HepG2 (cell line): ENCODE data around the gene RBCK1. TPM values are rescaled to one million over a fixed set of nuclear protein-coding genes. Genes with fewer than 3 reads are reported as not detected.
A peak's percentile ranks its signal among the peaks of the same experiment; 100 is the strongest.

Experiments
- ARID4A ChIP-seq: sonication (generic); formaldehyde crosslinking; IDR thresholded peaks from 2 replicates; pipeline ENCODE4 v1.5.0; 2020; ENCODE audit warnings: mild to moderate bottlenecking, missing genetic modification reagents, borderline replicate concordance
- DNMT3B ChIP-seq: conservative IDR thresholded peaks from 2 replicates; pipeline ENCODE4 v1.6.1; 2016; ENCODE audit warnings: missing biosample characterization, control low read depth
- ELF3 ChIP-seq: IDR thresholded peaks from 2 replicates; pipeline ENCODE4 v1.6.1; 2016; ENCODE audit warnings: missing genetic modification reagents, missing compliant biosample characterization
- FOXK2 ChIP-seq: fragments of 450-650 bp; IDR thresholded peaks from 2 replicates; pipeline ENCODE4 v1.6.1; 2016
- GATAD2A ChIP-seq: IDR thresholded peaks from 2 replicates; pipeline ENCODE4 v1.6.1; 2016
- RFXANK ChIP-seq: IDR thresholded peaks from 2 replicates; pipeline ENCODE4 v1.6.1; 2016
- TEF ChIP-seq: sonication (generic); formaldehyde crosslinking; IDR thresholded peaks from 2 replicates; pipeline ENCODE4 v1.5.0; 2020; ENCODE audit warnings: missing genetic modification reagents
- ZMAT5 ChIP-seq: sonication (generic); formaldehyde crosslinking; IDR thresholded peaks from 2 replicates; pipeline ENCODE4 v1.5.0; 2020; ENCODE audit warnings: mild to moderate bottlenecking, low read depth, missing genetic modification reagents, borderline replicate concordance
- ZNF292 ChIP-seq: sonication (generic); formaldehyde crosslinking; IDR thresholded peaks from 2 replicates; pipeline ENCODE4 v1.8.1; 2022; ENCODE audit warnings: mild to moderate bottlenecking, low read depth, missing genetic modification reagents, borderline replicate concordance
- ZNF569 ChIP-seq: sonication (generic); formaldehyde crosslinking; IDR thresholded peaks from 2 replicates; pipeline ENCODE4 v1.5.0; 2020; ENCODE audit warnings: mild to moderate bottlenecking, missing genetic modification reagents, moderate library complexity, borderline replicate concordance
- ZNF768 ChIP-seq: sonication (generic); formaldehyde crosslinking; IDR thresholded peaks from 2 replicates; pipeline ENCODE4 v1.4.0; 2020; ENCODE audit warnings: missing genetic modification reagents
- ZNF850 ChIP-seq: sonication (generic); formaldehyde crosslinking; conservative IDR thresholded peaks from 2 replicates; pipeline ENCODE4 v1.9.0; 2021; ENCODE audit warnings: mild to moderate bottlenecking, missing genetic modification reagents
- polyA plus RNA-seq, 8 experiments: library from polyadenylated mRNA; depleted of rRNA in 3 of 8; stranded (reverse) in 7 of 8; unstranded in 1 of 8; fragments of >200 nt; fragmentation: Illumina TruSeq in 4 of 8; extraction: Trizol in 4 of 8; gene quantifications; 2 replicates each; pipeline versions ENCODE4 v1.2.1 to v1.2.3, GENCODE V29; 2011 to 2016; ENCODE audit warnings: low read depth in 4 of 8, missing spikeins in 1 of 8, mixed read lengths in 1 of 8; ENCODE audit not compliant: insufficient read depth in 1 of 8
- total RNA-seq, 5 experiments: library from RNA; depleted of rRNA; stranded (reverse); fragments of >200 nt; fragmentation: Illumina TruSeq; extraction: Trizol; gene quantifications; 2 replicates each; pipeline ENCODE4 v1.2.3, GENCODE V29; 2016; ENCODE audit warnings: low read depth in 1 of 5
- TF ChIP-seq, protein P1 (sequence below): sonication (generic); formaldehyde crosslinking; IDR thresholded peaks from 2 replicates; pipeline ENCODE4 v1.4.0; 2020; ENCODE audit warnings: low read depth, missing genetic modification reagents
- TF ChIP-seq, protein P2 (sequence below): sonication (generic); formaldehyde crosslinking; IDR thresholded peaks from 2 replicates; pipeline ENCODE4 v1.4.0; 2020; ENCODE audit warnings: missing genetic modification reagents, mild to moderate bottlenecking, borderline replicate concordance
- TF ChIP-seq, protein P3 (sequence below): sonication (generic); formaldehyde crosslinking; IDR thresholded peaks from 2 replicates; pipeline ENCODE4 v1.4.0; 2020; ENCODE audit warnings: mild to moderate bottlenecking, missing genetic modification reagents

RBCK1 gene
- total and polyA plus RNA-seq, 2 of the 13 experiments (the other 11 are each of a cell fraction or from before 2014, with no cell fraction given), result 149 to 215 TPM

- TF ChIP-seq, protein P1, sequence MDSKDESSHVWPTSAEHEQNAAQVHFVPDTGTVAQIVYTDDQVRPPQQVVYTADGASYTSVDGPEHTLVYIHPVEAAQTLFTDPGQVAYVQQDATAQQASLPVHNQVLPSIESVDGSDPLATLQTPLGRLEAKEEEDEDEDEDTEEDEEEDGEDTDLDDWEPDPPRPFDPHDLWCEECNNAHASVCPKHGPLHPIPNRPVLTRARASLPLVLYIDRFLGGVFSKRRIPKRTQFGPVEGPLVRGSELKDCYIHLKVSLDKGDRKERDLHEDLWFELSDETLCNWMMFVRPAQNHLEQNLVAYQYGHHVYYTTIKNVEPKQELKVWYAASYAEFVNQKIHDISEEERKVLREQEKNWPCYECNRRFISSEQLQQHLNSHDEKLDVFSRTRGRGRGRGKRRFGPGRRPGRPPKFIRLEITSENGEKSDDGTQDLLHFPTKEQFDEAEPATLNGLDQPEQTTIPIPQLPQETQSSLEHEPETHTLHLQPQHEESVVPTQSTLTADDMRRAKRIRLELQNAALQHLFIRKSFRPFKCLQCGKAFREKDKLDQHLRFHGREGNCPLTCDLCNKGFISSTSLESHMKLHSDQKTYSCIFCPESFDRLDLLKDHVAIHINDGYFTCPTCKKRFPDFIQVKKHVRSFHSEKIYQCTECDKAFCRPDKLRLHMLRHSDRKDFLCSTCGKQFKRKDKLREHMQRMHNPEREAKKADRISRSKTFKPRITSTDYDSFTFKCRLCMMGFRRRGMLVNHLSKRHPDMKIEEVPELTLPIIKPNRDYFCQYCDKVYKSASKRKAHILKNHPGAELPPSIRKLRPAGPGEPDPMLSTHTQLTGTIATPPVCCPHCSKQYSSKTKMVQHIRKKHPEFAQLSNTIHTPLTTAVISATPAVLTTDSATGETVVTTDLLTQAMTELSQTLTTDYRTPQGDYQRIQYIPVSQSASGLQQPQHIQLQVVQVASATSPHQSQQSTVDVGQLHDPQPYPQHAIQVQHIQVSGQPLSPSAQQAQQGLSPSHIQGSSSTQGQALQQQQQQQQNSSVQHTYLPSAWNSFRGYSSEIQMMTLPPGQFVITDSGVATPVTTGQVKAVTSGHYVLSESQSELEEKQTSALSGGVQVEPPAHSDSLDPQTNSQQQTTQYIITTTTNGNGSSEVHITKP (CRISPR knock-in tag), result peak; percentile 88
- peak; percentile 45; the same call in 1 of the 2 replicates for TF ChIP-seq FOXK2
- TF ChIP-seq RFXANK, result peak; percentile 92
- TF ChIP-seq ZNF569 (CRISPR knock-in tag), result no peak
- no peak for TF ChIP-seq ZMAT5 (CRISPR knock-in tag)
- TF ChIP-seq, protein P2, sequence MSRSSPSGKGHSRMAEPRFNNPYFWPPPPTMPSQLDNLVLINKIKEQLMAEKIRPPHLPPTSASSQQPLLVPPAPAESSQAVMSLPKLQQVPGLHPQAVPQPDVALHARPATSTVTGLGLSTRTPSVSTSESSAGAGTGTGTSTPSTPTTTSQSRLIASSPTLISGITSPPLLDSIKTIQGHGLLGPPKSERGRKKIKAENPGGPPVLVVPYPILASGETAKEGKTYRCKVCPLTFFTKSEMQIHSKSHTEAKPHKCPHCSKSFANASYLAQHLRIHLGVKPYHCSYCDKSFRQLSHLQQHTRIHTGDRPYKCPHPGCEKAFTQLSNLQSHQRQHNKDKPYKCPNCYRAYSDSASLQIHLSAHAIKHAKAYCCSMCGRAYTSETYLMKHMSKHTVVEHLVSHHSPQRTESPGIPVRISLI (CRISPR knock-in tag), result peak; percentile 69; the same call in 1 of the 2 replicates
- no peak for TF ChIP-seq TEF (CRISPR knock-in tag)
- peak; percentile 100 for TF ChIP-seq GATAD2A (CRISPR knock-in tag)
- peak; percentile 97; the same call in 1 of the 2 replicates for TF ChIP-seq ZNF292 (CRISPR knock-in tag)
- TF ChIP-seq ZNF768 (CRISPR knock-in tag), result 0 out of 2 replicates have a peak, but pooled peaks have one; percentile 4
- peak; percentile 96 for TF ChIP-seq ELF3 (CRISPR knock-in tag)
- peak; percentile 84; the same call in 1 of the 2 replicates for TF ChIP-seq ARID4A
- TF ChIP-seq, protein P3, sequence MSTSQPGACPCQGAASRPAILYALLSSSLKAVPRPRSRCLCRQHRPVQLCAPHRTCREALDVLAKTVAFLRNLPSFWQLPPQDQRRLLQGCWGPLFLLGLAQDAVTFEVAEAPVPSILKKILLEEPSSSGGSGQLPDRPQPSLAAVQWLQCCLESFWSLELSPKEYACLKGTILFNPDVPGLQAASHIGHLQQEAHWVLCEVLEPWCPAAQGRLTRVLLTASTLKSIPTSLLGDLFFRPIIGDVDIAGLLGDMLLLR (CRISPR knock-in tag), result 0 out of 2 replicates have a peak, but pooled peaks have one; percentile 72
- no peak for TF ChIP-seq ZNF850
- TF ChIP-seq DNMT3B (CRISPR knock-in tag), result no peak
These were observed 11.3 kb upstream of the RBCK1 start (continued) for GRCh38 chr20:396619-397431.
